ENCODE measurements around the gene XYLT1. TPM values are rescaled to one million over a fixed set of nuclear protein-coding genes. Genes with fewer than 3 reads are reported as not detected.

The XYLT1 gene
- total and polyA plus RNA-seq, 2 of the 13 experiments (the other 11 are each of a cell fraction or from before 2014, with no cell fraction given): not detected

GRCh38 chr16:17291289-17291688 is 179.5 kb downstream of the XYLT1 start:
- ChIA-PET CTCF (ENCODE audit: low intra/inter-chr PET ratio, low total read pairs) (no interaction called here), POLR2A (no interaction called here)
- Histone ChIP-seq H3K27ac (ENCODE audit: extremely low read length, insufficient read depth, low read length) (no peak overlapping the region), H3K9me3 (ENCODE audit: low read length) (no peaks in the 10 kb centered on the region), H3K4me3 (replicated peaks in 1 of 3; ENCODE audit: insufficient read depth in 1 of 3, low read depth in 2 of 3, low read length in 3 of 3) (no peak overlapping the region), H3K4me2 (ENCODE audit: low read depth, low read length) (no peak overlapping the region), H3K4me1 (ENCODE audit: insufficient read depth, low read length) (no peaks in the 10 kb centered on the region), H4K20me1 (ENCODE audit: insufficient read depth, low read length) (no peaks in the 10 kb centered on the region), H3K27me3 (ENCODE audit: control insufficient read depth in 1 of 2, insufficient read depth in 2 of 2, low read length in 2 of 2) (peaks cover 0 to 1% of the 10 kb centered on the region in 2 experiments; a peak in 1 of 5 replicates), H3K9ac (ENCODE audit: insufficient read depth, low read depth, low read length) (no peak overlapping the region), H3K36me3 (replicated peaks in 1 of 2; ENCODE audit: control insufficient read depth in 1 of 2, insufficient read depth in 2 of 2, low read length in 2 of 2) (no peaks in the 10 kb centered on the region), H2AFZ (ENCODE audit: low read length) (no peak overlapping the region), H3K79me2 (ENCODE audit: insufficient read depth, low read length) (no peaks in the 10 kb centered on the region)
- no TSS peak for BruUV-seq (replicated peaks)
- in situ Hi-C loops (cut with HindIII; ENCODE audit: extremely low pct_ligation_motif_present, low pct_unique_long_range_greater_than_20kb) (no loop called here), intact Hi-C loops (cut with micrococcal nuclease; ENCODE audit: unreplicated experiment) (no loop called here)
- WGBS (ENCODE audit: low lambda C conversion rate): 35% methylated on average over 2 of the region's 2 CpGs
- TF ChIP-seq ZNF629 (CRISPR knock-in tag; conservative IDR thresholded peaks at IDR 0.05): peak; percentile 63; the same call in 1 of the 2 replicates
- no peak for TF ChIP-seq HMG20A (CRISPR knock-in tag; IDR thresholded peaks at IDR 0.05; ENCODE audit: borderline replicate concordance)
- DNase-seq (ENCODE audit: low spot score) (no peak), ATAC-seq (no peak), FAIRE-seq (no peak)

- Histone ChIP-seq H3K9ac (ENCODE audit: insufficient read depth, low read depth, low read length) (no peak overlapping the region), H3K9me3 (ENCODE audit: low read length) (no peaks in the 10 kb centered on the region), H3K4me2 (ENCODE audit: low read depth, low read length) (no peak overlapping the region), H2AFZ (ENCODE audit: low read length) (no peak overlapping the region), H3K36me3 (replicated peaks in 1 of 2; ENCODE audit: control insufficient read depth in 1 of 2, insufficient read depth in 2 of 2, low read length in 2 of 2) (no peaks in the 10 kb centered on the region), H4K20me1 (ENCODE audit: insufficient read depth, low read length) (no peaks in the 10 kb centered on the region), H3K4me3 (replicated peaks in 1 of 3; ENCODE audit: insufficient read depth in 1 of 3, low read depth in 2 of 3, low read length in 3 of 3) (no peak overlapping the region), H3K27ac (ENCODE audit: extremely low read length, insufficient read depth, low read length) (no peak overlapping the region), H3K4me1 (ENCODE audit: insufficient read depth, low read length) (no peaks in the 10 kb centered on the region), H3K79me2 (ENCODE audit: insufficient read depth, low read length) (no peaks in the 10 kb centered on the region), H3K27me3 (ENCODE audit: control insufficient read depth in 1 of 2, insufficient read depth in 2 of 2, low read length in 2 of 2) (no peaks in the 10 kb centered on the region; a peak in 1 of 5 replicates)
- FAIRE-seq (no peak), ATAC-seq (no peak), DNase-seq (ENCODE audit: low spot score) (no peak)
- CTCF ChIA-PET (ENCODE audit: low intra/inter-chr PET ratio, low total read pairs): no interaction called here
- in situ Hi-C loops (cut with HindIII; ENCODE audit: extremely low pct_ligation_motif_present, low pct_unique_long_range_greater_than_20kb): no loop called here
- POLR2A ChIA-PET: no interaction called here
- intact Hi-C loops (cut with micrococcal nuclease; ENCODE audit: unreplicated experiment): no loop called here
- 24% methylated on average over 11 of the region's 11 CpGs for WGBS (ENCODE audit: low lambda C conversion rate)
- no TSS peak for BruUV-seq (replicated peaks)
- no peak for TF ChIP-seq ZFP62 (CRISPR knock-in tag; IDR thresholded peaks at IDR 0.05)
- no peak for TF ChIP-seq NFAT5 (CRISPR knock-in tag; IDR thresholded peaks at IDR 0.05)
- TF ChIP-seq ZFP91 (CRISPR knock-in tag; IDR thresholded peaks at IDR 0.05; ENCODE audit: borderline replicate concordance): no peak
- TF ChIP-seq TEAD2 (CRISPR knock-in tag; IDR thresholded peaks at IDR 0.05): no peak
- no peak for TF ChIP-seq ZNF737 (CRISPR knock-in tag; IDR thresholded peaks at IDR 0.05; ENCODE audit: borderline replicate concordance)
- no peak for TF ChIP-seq NFE2L2 (IDR thresholded peaks at IDR 0.05; ENCODE audit: low read length)
- TF ChIP-seq ZNF44 (CRISPR knock-in tag; IDR thresholded peaks at IDR 0.05): no peak
- no peak for TF ChIP-seq ZFP82 (CRISPR knock-in tag; IDR thresholded peaks at IDR 0.05; ENCODE audit: borderline replicate concordance)
- no peak for TF ChIP-seq ZNF546 (CRISPR knock-in tag; conservative IDR thresholded peaks at IDR 0.05)
Observed at GRCh38 chr16:17289674-17290635, 180.8 kb downstream of the XYLT1 start.

Data from HepG2 (cell line).